HG02610 (cell line): ENCODE data around the gene CPO.

Experiments
- ATAC-seq: cut with Tn5 transposase; IDR thresholded peaks from one replicate; pipeline ENCODE4 v1.9.1; 2021; ENCODE audit warnings: mild to moderate bottlenecking, moderate library complexity; ENCODE audit not compliant: unreplicated experiment

CPO gene

DNA sequence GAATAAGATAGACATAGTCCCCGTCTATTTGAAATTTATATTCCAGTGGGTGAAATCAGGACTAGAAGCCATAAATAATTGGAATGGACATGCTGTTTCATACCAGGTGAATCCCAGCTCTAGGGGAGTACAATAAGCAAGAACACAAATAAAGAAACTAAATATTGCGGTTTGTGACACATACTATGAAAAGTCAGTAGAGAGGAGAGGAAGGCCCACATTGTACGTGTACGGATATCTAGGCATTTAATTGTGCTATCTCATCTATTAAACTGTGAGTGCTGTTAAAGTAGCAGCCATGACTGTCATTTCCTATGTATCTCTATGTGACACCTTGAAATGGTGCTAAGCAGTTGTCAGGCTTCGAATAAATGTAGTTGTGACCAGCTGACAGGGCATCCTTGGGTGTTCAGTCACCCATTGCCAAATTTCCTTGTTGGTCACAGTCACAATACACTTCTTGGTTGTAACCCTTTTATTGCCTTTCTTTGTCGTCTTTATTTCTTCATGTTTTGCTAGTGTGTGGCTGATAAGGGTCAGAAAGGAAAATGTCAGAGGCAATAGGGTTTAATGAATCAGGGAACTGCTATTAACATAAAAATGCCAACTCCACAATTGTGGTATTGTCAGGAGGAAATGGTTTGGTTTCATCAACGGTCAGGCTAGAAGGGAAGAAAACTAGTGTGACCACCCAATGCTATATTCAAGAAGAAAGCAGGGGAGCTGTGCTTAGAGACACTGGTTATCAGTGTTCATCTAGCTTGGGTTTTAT, 31.5 kb downstream of the CPO start:
- ATAC-seq: no peak

DNA sequence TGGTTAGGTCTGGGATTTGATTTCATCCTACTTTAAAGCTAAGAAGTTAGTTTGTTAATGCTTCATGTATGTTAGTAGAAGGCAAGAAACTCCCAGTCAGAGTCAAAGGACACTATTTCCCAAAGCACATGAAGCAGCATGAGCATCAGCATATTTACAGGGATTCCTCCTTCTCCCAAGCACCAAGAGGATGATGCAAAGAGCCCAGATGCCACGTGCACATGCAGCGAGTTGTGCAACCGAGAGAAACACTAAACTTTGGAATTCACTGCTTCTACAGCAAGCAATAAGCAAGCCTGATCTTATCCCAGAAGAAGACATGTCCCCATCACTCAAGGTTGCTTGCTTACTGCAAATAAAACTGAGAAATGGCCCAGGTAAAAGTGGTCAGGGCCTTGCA, 32.5 kb downstream of the CPO start:
- no peak for ATAC-seq

DNA sequence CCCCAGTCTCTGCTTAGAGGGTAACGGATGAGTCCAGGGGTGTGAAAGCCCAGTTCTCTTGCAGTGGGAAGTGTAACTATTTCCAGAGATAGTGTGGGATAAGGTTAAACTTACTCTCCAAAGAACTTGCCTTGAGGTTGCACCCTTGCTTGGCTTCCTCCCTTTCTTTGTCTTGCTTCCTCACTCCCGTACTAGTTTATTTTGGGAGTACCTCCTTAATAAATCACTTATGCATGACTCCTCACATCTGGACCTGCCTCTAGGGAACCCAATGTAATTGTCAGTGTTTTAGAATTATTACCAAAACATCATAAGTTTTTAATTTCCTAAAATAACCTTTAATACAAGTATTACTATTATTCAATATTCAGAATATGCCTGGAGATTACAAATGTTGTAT, 35.2 kb downstream of the CPO start:
- no peak for ATAC-seq

DNA sequence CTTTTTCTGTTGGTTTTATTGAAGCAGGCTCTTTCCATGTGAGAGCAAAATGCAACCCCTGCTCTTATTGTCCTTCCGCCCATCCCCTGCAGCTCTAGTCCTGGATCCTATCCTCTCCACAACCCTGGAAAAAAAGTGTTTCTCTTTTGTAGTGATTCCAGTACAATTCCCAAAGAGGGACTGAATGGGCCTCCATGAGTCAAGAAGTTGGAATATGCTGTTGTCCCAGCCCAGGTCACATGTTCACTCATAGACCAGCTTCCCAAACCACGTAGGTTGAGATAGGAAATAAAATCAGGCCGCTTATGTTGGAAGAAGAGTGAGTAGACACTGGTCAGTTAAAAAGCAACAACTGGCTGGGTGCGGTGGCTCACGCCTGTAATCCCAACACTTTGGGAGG, 39.4 kb downstream of the CPO start:
- ATAC-seq: no peak

DNA sequence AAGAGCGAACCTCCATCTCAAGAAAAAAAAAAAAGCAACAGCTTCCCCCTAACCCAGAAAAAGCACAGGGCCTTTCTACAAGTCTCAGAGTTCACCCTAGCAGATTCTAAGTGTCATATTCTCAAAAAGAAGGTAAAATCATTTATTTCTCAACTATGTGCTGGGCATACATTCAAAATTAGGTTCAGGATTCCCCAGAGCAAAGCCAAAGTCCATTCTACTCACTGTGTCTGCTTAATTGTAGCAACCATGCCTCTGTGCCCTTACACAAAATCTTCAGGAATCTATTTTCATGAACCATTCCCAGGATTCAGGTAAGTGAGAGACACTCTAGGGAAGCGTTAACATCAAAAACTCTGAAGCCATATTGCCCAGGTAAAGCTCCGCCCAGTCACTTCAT, 40.0 kb downstream of the CPO start:
- no peak for ATAC-seq

DNA sequence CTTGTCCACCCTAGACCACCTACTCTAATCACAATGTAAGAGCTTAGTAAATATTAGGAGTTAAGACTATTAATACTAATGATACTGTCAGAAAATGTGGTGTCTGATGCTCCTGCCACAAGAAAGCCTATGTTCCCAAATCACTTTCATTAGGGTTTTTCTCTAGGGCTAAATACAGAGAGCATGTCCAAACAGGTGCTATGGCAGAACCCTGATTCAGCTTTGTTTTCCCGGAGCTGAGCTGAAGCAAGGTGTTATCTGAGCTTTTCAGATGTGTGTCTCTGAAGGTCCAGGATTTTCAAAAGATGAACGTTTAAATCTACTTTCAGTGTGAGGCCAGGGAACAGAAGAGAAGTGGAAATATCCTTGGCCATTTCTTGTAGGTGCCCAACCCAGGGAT, 40.6 kb downstream of the CPO start:
- ATAC-seq: no peak

DNA sequence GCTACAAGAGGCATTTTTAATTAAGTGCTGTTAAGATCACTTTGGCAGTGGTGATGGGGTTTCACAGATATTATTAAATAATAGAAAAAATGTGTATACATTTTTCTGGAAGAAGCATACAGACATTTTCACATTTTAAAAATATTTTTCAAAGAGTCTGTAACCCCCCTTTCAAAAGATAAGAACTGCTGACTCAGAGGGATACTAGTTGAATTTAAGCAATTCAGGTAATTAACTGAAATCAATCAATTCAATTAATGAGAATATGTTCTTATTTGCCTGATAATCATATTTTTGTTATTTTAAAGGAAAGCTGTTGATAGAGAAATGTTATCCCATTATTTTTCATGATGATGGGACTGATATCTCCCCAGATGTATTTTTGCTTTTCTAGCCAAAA, 41.1 kb downstream of the CPO start:
- no peak for ATAC-seq

DNA sequence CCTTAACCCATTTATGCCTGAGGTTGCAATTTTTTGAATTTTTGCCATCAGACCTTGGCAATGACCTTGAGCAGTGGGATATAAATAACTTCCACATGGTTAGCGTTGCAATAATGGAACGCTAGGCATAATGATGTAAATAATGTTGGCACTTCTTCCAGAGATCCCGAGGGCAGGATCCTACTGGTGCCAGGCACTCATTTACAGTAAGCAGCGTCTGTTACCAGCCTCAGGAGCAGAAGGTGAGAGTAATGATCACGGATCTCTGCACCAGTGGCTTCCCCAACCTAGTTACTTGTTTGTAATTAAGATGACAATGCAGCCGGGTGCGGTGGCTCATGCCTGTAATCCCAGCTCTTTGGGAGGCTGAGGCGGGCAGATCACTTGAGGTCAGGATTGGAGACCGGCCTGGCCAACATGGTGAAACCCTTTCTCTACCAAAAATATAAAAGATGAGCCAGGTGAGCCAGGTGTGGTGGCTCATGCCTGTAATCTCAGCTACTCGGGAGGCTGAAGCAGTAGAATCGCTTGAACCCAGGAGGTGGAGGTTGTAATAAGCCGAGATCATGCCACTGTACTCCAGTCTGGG, 41.9 kb downstream of the CPO start:
- ATAC-seq: no peak

DNA sequence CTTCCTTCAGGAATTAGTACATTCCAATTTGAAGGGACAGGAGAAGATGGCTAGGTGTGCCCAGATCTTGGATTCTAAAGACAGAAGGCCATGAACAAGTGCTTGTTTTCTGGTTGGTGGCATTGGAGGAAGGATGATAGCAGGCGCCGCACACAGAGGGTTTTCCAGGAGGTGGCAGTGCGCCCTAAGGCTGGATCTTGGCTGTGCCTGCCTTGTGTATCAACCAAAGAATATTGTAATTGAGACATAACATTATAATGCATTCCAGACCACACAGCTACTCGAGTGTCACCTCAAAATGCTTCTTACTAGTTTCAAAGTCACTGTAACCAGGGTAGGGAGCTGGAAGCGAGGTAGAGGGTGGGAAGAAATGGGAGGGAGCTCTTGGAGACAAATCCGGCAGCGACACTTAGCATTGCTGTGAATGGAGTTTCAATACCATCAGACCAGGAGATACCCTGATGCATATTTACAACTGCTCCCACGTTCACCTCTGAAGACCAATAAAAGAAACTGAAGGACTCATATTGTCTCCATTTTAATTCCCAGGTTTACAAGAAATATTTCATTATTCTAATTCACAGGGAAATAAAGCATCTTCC, 42.5 kb downstream of the CPO start:
- no peak for ATAC-seq

DNA sequence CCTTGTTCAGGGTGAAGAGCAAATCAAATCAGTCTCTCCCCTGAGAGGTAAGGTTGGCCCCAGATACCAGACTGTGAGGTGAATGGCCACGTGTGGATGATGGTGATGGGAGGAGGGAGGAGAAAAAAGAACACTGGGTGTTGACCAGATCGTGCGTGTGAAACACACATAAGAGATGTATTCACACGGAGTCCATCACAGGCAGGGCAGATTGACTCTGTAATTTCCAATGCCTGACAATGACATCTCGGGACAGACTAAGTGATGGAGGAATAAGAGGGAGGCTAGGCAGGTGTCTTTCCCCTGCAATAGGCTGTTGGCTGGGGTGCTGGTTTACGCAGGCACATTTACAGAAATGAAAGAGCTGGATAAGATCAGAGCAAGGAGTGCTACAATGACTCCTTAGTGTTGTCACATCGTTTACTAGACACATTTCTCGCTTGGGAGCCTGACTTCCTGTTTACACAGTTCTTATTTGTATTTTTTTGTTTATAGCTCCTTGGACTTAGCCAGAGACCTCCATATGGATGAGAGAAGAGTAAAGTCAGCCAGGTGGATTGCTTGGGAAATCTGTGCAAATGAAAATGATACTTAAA, 43.1 kb downstream of the CPO start:
- ATAC-seq: no peak

DNA sequence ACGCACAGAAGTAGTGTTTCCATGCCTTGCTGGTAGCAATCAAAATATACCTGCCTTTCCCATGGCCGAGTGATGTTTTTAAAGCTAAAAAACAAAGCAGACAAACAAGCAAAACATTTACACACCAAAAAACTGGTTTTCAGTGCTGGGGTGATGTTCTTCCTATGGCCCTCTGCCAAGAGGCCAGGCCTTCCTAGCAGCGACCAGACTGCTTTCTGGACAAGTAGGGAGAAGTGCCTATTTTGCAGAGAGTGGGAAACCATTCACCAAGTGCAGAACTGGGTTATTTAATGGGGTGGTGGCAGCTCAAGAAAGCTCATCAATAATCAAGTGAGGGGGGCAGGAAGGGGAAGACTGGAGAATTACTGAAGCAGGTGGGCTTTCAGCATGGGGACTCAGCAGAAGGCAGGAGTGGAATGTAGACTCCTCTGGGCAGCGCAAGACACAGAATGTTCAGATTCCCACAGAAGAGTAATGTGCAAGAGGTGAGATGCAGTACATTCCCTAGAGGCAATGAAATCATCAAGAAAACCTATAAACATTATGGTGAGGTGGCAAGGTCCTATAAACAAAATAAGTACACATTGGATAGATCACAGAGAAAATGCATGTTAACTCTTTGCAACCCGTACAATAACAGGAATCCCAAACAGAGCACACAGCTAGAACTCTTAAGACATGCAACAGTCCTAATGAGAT, 44.0 kb downstream of the CPO start:
- ATAC-seq: no peak

DNA sequence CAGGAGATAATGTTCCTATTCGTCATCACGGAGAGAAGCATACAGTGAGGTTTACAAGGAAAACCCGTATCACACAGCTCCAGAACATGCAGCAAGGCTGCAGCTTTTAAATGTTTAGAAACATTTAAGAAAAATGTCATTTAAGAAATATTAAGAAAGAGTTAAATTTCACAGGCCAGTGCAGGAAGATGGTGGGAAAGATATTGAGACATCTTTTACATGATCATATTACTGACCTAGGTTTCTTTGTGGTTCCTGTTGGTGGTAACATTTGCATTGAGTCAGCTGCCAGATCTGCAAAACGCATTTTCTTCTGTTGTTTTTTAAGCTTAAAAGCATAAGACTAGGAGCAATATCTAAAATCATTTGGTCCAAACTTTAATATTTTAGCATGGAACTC, 44.9 kb downstream of the CPO start:
- no peak for ATAC-seq

DNA sequence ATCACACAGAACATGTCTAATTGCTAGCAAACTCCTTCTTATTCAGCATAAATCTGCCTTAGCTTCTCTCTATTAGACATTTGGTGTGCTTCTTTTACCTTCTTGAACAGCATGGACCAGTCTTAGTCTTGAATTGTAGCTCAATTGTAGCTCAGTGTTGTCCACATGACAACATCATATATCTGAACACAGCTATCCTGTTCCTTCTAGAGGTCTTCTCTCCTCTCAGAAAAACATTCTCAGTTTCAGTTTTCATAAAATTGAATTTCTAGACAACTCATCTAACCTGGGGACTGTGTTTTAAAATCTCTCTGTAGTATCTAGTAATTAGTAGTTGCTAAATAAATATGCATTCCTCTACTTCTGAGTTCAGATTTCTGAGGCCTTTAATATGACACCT, 47.6 kb downstream of the CPO start:
- no peak for ATAC-seq

DNA sequence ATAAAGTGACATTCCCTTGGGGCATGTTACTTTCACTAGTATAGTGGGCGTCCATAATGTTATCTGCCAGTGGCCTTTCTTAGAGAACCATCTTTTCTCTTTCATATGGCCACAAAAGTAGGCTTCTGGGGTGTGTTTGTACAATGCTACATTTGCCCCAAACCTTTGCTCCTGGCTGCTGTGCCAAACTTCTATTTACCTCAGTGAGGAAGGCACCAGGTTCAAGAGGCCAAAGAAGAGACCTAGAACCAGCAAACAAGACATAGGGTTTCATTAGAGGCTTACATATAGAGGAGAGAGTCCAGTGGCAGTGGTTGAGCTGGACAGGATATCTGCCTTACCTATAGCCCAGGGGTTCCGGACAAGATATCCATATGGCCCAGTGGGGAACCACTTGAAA, 48.5 kb downstream of the CPO start:
- ATAC-seq: no peak

DNA sequence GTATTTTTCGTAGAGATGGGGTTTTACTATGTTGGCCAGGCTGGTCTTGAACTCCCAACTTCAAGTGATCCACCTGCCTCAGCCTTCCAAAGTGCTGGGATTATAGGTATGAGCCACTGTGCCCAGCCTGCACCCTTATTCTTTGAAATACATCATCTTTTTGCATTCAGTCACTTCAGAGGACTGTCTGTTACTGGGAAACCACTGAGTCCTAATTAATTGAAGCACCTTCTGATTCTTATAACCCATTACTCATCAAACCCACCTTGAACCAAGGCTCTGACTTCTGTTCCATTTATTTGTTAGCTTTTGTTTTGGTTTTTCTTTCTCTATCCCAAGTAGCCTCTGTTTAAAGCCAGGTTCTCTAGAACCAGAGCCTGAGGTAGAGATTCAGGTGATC, 49.6 kb downstream of the CPO start:
- no peak for ATAC-seq

DNA sequence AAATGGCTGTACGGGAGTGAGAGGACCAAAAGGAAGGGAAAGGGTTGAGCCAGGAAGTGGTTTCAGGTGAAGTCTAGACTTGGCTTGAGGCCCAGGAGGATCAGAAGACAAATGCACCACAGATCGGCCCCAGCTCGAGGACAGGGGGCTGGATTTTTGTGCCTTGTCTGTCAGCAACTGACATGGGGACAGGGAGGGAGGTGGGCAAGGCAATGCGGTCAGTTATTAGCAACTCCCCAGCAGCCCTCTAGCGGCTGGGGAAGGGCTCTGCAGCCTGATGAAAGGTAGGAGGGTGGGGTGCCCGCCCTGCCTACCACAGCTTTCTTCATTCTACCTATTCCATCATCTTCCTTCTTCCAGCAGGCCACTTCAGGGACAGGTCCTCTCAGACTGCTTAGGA, 50.0 kb downstream of the CPO start:
- peak; percentile 80 for ATAC-seq

DNA sequence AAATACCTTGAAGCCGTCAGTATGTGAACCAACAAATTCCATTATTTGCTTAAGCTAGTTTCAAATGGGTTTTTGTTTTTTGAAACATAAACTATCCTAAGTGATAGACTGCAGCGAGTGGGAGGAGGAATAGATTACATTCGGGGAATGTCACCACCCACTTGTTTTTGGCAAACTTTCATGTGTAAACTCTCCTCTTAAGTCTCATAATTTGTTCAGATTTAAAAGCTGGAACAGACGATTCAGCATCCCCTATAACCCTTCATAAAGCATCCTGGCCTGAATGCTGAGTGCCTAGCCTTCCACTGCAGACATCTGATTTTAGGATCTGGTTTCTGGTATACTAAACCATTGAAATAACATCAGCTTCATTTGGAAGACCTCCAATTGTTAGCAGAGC, 51.0 kb downstream of the CPO start:
- ATAC-seq: no peak

DNA sequence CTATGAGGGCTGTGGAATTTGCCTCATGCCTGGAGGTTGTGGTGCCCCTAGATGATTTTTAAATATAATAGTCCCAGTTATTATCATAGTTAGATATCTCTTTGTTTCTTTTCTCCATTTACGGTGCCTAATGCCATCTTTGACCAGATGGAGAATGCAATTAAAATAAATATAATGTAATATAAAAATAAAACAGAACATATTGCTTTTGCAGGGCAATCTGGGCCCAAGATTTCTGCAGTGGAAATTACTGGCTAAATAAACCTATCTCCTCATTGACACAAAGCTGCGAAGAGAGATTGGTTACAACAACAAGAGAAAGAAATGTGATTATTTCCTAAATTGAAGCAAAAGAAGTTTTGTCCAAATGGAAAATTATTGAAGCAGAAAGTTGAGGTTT, 51.8 kb downstream of the CPO start:
- no peak for ATAC-seq

DNA sequence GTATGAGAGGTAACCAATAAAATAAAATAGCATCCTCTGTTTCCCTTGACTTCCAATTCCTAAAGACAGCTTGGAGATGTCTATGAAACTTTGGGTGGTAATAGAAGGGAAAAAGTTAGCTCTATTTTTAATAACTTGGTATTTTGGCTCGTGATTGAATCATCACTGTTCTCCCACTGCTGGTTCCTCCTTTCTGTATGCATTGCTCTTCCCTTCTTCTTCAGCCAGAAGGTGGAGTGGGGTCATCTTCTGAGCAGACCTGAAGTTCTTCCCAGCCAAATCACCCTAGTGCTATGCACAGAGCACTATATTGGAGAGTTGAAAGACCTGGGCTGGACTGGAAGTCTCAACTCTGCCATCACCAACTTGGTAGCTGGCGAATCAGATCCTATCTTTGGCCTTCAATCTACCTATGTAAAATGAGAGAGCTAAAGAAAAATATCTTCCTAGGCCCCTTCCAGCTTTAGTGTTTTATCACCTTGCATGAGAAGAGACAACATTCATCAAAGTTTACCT, 54.1 kb downstream of the CPO start:
- ATAC-seq: no peak

DNA sequence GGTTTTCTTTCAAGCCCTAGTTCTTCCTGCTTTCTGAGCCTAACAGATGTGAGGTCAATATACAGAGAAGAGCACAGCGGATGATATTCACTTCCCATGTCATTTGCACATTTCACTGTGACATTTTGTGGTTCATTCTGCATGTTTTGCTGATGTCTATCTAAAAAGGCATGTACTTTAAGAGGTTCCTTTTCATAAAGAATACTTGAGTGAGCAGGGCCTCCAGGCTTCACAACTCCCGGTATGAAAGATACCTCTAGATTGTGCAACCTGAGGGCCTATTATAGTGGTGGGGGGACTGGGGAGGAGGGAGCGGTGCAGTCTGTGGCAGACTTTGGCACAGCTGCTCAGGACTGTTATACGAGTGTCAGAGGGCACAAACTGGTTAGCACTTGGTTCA, 54.6 kb downstream of the CPO start:
- no peak for ATAC-seq

DNA sequence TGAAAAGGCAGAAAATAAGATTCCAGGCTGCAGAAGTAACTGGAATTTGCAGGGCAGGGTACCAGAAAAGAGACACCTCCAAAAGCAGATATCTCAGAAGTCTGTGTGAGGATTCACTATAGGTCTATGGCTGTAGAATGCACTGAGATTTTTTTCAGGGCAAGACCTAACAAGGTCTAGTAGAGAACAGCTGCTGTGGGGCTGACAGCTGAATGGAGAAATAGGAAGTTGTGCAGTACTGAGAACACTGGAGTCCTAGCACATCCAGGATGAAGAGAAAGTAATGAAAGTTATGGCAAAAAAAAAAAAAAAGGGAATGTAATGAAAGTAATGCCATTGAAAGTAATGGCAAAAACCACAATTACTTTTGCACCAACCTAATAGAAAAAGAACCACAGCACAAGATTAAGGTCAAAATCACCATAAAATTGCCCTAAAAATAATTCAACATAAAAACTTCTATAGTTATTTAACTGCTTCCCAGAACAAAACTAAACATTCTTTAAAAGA, 57.3 kb downstream of the CPO start:
- no peak for ATAC-seq
